Fibroblast of gingiva (primary cell): ENCODE results near the gene KLF6.

ENCODE experiments used
- DNase-seq: peaks from one replicate; pipeline ENCODE4 v3.0.0-alpha.2; 2011; ENCODE audit warnings: low read depth

The KLF6 gene

DNA sequence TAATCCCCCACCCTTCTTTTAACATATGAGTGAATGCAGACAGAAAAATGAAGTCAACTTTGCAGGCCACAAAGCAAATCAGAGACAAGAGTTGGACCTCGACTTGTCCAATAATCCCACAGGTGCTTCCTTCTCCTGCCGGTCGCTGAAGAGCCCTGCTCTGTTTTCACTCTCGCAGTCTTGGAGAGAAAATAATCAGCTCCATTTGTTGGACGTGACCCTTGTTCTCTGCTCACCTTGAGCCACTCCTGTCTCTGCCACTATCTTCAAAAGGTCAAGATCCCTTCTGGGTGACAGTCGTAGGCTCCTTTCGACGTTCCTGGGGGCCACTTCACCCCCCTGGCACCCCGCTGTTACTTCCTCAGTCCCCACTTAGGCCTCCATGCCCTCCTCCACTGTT, 2.8 kb upstream of the KLF6 start:
- no peak for DNase-seq

DNA sequence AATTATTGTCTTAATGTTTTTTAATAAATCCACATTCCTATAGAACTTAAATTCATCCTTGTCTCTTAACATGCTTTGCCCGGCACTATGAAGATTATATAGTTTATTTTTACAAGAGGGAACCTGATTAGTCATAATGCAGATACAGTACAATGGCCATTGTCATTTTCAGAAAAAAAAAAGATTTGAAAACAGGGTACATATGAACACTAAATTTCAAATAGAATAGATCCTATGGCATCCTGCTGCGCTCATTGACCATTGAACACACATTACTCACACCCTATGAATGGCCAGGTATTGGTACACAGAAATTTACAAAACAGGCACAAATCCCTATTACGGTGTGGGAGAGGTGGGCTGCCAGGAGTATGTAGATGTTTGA, 2.0 kb upstream of the KLF6 start:
- DNase-seq: no peak

DNA sequence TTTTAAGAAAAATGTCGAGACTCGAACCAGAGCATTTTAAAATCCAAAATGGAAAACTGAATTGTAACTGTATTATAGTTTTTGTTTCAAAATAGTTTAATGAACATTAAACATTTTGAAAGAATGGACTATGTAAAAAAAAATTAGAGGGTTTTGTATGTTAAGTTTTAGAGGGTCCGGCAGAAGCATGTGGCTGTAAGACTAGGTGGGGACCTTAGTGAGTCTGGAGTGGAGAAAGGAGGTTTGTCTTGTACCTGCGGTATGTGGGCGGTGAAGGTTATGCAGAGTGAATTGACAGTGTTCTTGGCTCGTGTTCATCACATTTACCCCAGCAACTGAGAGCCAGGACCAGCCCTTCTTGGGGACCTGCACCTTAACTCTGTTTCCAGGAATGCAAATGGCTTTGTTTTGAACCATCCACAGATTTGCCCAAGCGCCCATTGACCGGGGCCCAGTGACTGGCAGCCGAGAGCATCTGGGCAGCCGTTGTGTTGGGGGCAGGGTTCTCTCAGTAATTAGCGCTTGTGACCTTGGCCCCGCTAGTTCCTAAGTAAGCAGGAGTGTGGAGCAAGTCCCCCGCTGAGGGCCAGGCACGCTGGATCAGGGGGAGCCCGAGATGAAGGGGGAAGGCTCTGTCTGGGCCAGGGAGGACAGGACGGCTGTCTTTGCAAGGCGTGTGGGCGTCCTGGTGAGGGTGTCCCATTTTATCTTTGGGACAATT, 1.4 kb upstream of the KLF6 start:
- DNase-seq: peak; percentile 48

DNA sequence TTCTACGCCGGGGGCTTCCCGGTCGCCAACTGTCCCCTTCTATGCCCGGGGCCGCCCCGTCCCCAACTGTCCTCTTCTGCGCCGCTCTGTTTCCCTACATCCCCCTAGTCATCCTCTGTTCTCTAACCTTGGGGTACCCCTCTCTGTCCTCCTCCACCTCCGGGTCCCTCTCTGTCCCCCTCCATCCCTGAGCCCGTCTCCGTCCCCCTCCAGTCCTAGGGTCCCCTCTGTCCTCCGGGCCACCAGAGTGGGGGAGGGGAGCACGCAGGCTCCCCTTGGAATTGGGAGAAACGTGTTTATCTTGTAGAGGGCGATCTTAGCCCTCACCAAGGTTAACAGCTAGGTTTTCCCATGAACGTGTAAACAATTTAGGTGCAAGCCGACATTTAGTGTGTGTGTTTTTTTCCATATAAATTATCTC, 852 bp upstream of the KLF6 start:
- peak; percentile 31 for DNase-seq

DNA sequence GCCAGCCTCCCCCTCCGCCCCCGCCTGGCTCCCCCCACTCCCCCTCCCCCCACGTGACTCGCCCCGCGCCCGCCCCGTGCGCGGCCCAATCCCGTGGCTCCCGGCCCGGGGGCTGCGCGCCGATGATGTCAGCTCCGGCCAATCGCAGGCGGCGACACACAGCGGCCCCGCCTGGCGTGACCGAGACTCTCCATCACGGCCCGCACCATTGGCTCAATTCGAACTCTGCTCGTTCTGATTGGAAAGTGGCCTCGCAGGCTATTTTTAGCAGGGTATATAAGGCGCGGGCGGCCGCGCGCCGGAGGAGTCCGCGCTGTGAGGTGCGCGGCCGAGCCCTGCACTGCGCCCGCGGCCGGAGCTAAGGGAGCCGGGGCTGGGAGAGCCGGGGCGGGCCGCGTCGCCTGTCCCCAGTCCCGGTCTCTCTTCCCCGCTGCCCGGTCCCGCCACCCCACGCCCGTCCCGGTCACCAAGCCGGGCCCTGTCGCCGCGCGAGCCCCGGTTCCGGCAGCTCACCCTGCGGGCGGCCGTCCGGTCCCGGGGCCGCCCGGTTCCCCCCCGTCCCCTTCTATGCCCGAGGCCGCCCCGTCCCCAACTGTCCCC, 342 bp upstream of the KLF6 start:
- DNase-seq: peak; percentile 98

DNA sequence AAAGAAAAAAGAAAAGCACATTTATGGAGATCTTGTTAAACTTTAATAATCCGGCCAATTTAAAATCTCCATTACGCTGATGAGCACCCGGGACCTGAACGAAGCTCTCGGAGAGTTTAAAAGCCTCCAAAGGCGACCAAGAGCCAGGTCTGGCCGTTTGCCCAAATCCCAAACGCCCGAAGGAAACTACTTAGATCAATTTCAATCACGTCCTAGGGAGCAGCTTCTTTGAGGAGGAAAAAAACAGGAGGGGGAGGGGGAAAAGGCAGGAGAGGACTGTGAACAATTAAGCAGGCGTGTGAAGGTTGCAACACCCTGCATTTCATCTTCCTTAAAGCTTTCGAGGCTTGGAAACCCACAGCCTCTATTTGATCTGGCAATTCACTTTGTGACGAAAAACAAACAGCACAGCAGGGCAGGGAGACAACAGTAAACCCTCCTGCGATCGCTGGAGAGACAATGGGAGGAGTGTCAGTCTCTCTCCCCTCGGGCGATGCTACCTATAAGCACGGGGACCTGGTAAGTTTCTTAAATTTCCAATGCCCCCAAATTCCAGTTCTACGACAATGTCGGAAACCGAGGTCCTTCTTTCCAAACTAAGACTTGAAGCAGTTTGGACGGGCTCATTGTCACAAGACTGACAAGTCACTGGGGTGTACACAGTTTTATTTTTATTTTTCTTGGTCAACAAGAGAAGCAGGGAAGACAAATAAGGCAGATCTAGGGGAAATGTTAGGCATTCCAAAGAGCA, 1.2 kb downstream of the KLF6 start:
- peak; percentile 86 for DNase-seq

DNA sequence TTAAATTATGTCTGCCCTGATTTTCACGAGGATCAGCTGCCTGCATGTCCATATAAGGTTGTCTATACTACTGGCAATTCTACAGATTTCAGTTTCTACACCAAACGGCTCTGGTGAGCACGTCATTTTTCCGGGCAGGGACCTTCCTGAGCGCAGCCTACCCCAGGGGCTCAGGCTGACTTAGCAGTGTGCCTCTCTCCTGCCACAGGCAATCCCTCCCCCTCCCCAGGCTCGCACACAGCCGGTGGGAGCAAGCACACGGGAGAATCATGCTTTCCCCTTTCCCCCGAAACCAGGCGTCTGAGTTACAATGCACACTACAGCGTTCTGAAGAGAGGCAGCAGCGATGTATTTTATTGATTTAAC, 1.7 kb downstream of the KLF6 start:
- DNase-seq: peak; percentile 82

DNA sequence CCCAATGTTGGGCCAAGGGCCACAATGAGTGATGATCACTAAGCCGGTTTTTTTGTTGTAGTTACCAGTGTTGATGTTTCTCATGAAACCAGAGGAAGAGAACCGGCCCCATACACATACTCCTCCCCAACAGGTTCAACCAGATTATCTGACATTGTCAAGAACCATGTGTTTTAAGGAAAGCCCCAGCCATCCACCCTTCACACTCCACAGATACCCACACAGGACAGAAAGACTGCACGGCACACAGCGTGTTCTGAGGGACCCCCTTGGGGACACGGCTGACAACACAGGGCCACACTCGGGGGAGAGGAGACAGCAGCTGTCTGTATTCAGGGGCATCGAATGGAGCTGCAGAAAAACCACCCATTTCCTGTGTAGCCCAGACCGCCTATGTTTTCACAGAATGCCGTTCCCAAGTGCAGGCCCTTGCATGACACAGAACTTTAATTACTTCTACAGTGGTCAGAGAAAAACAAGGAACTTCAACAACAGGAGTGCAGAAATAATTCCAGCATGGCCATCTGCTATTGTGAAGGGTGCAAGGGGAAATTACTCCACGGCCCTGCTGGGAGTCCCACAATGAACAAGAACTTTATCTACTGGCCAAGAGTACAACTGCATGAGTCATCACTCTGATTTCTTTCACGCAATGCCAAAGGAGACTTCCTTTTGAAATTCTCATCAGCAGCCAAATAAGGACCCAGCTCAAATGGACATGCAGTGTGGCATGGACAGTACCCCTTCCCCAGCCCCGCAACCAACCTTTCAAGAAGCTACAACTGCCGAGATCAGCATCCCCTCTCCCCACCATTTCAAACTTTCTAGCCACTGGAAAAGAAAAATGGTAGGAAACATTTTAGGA, 2.3 kb downstream of the KLF6 start:
- peak; percentile 94 for DNase-seq

DNA sequence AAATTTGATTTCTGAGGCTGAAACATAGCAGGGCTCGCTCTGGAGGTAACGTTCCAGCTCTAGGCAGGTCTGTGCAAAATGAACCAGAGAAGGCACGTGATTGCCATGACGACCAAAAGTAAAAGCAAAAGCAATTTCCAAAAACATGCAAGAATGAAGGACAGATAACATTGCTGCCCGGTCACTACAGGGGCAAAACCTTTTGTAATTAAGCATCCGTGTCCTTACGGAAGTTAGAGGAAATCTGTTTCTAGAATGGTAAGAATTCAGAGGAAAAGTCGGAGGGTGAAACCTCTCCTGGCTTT, 2.9 kb downstream of the KLF6 start:
- DNase-seq: no peak

DNA sequence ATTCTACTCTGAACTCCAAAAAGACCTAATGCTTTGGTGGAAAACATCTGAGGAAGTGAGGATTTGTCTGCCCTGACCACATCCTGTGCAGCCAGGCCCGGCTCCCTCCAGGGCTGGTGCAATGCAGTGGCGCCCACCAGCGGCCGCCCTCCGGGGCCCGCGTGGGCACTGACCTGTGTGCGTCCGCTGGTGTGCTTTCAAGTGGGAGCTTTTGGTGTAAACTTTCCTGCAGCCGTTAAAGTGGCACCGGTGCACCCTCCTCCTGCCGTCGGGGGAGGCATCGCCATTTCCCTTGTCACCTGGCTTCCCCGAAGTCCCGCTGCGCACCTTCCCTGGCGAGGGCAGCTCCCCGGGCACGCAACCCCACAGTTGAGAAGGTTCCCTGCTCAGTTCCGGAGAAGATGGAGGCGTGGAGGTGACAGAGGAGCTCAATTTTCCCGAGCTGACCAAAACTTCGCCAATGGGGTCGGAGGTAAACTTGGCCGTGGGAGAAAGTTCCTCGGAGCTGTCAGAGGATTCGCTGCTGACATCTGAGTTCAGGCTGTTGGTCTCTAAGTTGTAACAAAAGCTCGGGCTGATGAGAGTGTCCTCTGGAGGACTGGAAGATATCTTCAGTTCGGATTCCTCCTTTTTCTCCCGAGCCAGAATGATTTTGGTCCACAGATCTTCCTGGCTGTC, 3.4 kb downstream of the KLF6 start:
- peak; percentile 65 for DNase-seq

DNA sequence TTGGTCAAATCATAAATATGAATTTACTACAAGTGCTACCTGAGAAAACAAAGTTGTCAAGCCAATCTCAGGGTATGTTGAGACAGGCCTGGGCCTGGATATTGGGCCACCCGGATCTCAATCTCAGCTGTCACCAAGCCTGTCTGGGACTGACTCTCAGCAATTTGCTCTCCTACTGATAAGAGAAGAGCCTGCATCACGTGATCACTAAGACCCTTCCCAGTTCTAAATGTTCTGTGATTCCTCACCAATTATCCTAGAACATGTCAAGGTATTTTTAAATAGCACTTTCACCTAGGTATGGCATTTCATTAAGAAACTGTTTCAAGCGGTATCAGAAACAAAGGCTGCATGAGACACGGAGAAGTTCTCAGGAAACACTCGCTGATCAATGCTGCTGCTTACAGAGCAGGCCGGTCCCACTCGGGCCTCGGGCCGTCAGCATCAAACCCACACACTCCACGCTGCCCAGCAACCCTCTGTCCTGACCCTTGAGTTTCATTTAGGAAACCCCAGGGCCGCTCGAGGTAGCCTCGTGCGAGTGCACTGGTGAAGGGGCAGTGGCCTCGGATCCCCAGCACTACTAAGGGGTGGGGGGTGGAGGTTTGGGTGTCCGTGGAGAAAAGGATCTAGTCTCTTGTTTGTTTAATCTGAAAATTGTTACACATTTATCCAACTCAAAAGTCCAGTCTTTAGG, 4.1 kb downstream of the KLF6 start:
- peak; percentile 30 for DNase-seq

DNA sequence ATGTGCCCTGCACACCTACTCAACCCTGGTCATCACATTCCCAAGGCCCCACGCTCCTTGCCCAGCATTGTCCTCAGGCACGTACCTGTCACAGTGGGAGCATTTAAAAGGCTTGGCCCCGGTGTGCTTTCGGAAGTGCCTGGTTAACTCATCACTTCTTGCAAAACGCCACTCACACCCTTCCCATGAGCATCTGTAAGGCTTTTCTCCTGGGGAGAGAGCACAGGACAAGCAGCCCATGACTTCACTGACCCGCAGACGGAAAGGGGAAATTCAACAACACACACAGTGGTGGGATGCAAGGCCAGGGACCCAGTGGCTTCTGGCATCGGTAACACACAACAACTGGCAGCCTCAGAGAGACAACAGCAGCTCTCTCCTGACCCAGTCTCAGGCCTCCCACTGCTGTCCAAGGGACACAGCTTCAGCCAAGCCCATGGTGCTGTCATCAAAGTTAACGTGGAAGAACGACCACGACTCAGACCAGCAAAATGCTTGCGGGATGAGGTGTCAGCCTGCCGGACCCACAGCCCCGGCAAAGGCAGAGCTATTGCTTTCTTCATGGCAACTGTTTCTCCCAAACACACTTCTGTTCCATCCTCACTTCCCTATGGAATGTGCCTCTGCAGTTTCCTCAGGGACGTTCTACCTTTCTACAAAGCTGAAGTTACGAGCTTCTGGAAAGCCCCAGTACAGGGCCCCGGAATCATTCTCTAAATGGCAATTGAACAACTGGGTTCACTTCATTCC, 4.8 kb downstream of the KLF6 start:
- DNase-seq: peak; percentile 55

DNA sequence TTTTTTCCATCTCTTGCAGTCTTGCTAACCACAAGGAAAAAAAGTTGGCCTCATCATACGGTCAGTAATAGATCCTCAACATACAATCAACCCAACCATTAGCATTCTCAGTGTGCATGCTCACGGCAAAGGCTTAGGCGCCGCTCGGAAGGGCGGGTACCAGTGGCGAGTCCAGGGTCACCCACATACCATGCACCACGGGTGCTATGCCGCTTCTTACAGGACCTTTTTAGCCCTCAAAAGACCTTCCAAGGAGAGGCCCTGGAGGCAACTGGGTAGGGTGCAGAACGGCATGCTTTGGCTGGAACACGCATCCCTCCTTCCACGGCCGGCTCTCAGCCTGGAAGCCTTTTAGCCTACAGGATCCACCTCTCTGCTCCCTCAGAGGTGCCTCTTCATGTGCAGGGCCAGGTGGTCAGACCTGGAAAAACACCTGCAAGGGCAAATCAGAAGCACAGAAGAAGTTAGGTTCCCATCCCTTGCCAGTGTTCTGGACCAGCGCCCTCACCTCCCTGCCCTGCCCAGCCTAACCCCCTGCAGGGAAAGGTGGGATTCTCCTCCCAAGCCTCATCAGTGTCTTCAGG, 5.8 kb downstream of the KLF6 start:
- DNase-seq: peak; percentile 43

DNA sequence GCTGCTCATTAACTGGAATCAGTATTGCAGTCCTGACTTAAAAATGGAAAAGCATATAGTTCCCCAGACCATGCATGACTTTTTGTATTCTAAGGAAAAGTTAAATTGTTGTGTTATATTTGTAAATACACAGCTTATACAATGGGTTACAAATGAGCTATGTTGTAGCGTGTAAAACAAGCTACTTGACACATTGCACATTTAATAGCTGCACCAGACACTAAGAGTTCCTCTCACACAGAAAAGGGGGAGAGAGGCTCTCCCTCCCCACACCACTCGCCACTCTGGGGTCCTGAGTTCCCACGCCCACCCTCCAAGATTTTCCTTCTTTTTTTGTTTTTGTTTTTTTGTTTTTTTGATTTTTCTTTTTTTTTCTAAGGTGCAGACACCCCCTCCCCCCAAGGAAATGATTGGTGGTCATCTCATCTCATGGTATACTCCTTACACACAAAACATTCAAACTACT, 6.3 kb downstream of the KLF6 start:
- DNase-seq: no peak

DNA sequence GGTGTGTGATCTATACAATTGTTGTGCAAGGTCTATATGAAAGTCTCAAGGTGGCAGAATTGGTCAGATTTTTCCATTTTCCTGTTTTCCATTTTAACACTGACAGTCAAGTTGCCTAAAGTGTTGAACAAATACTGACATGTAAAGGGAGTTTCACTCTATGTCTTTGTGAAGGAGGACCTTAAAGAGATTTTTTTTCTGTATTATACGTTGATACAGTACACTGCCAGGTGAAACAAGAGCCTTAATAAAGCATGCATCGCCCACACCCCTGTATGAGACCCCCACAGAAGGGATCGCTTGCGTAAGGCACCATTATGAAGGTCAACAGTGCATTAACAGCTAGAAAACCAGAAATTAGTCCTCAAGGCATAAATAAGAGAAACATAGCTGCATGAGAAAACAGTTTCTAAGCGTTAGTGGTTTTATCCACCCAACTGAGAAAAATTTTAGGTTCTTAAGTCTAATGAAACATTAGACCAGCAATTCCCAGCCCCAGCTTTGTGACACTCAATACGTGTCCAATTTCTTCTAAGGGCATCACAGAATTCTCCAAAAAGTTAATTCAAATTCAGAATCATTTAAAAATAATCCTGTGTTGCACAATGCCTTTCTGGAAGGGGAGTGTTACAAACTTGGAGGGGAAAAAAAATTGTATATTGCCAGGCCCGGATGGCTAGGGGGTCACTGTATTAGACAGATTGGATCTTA, 6.9 kb downstream of the KLF6 start:
- peak; percentile 32 for DNase-seq

DNA sequence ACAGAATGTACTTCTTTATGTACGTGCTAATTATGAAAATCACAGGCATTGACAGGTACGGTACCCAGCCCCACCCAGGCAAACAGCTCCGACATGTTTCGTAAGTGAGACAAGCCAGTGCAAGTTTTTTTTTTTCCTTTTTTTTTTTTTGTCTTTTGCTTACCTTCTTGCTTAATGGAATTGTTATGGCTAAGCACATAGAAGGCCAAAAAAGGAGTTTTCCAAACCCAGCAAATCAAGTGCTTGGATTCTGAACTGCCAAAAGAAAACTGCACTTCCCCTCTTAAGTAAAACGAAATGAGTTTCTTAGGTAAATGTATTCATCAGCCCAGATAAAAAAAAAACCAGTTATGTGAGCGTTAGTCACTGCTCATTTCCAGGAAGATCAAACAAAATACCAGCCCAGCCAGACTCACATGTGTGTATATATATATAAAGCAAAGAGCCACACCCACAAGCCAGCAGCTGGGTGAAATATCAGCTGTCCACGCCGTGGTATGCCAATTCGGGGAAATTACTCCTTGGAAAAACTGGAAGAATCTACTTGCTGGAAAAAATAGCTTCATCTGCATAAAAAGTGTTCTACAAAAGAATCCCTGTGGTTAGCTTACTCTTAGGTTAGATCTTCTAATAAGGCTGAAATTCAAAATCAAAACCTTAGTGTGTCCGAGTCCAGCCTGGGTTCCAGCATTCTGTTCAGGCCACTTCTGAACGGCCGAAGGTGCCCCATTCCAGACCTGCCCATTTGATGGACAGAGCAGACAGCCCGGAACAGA, 8.0 kb downstream of the KLF6 start:
- peak; percentile 87 for DNase-seq

DNA sequence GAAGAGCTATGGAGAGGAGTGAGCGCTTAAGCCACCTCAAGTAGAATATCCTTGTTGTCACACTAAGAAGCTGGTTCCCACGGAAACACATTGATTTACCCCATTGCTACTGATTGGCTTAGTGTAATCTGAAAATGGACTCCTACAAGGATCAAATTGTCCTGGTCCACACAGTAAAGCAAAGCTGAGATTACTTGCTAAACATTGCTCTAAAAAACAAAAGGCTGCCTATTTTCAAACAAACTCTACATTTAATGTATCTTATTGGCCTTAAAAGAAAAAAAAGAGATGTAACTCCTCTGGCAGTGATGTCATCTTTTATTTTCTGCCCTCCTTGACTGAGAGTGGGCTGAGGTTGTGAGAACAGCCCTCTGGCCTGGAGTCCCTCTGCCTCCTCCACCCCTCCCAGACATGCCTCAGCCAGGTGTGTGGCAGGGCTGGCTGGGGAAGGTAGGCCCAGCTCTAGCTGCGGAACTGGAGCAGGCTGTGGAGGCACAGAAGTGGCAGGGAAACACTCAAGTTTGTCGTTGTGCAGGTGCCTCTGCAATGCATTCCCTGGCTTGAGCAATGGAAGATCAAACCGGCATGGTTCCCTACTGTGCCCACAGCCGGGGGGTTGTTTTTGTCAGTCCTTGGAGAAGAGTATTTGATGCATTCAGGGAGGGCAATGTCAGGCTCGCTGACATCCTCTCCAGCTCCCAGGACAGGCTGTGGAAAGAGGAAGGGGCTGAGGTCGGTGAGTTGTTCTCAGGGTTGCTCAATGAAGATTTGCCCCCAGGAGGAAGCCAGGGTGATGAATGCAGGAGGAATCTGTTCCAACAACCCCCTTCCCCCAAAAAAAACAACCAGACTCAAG, 9.1 kb downstream of the KLF6 start:
- peak; percentile 70 for DNase-seq
